MM.1S (cell line): ENCODE data around the gene TBL1XR1.

Source experiments
- DNase-seq: peaks from one replicate; pipeline ENCODE4 v3.0.0-alpha.2; 2015
- H2AFZ ChIP-seq: fragments of 300-600 bp; sonication (generic); 2 replicates; pipeline ENCODE4 v1.6.0; 2016; ENCODE audit warnings: antibody characterized with exemption, low read length
- H3F3A ChIP-seq: fragments of 300-600 bp; sonication (generic); 2 replicates; pipeline ENCODE4 v1.6.1; 2016; ENCODE audit warnings: mild to moderate bottlenecking, antibody characterized with exemption, low read length, moderate library complexity, mixed read lengths; ENCODE audit not compliant: insufficient read depth
- H3K27ac ChIP-seq: fragments of 300-600 bp; sonication (generic); 2 replicates; pipeline ENCODE4 v1.5.1; 2016; ENCODE audit warnings: mild to moderate bottlenecking, low read length
- H3K27me3 ChIP-seq: fragments of 300-600 bp; sonication (generic); replicated peaks from 2 replicates; pipeline ENCODE4 v1.6.0; 2016; ENCODE audit warnings: low read length; ENCODE audit not compliant: insufficient read depth
- H3K36me3 ChIP-seq: fragments of 300-600 bp; sonication (generic); replicated peaks from 2 replicates; pipeline ENCODE4 v1.6.1; 2016; ENCODE audit warnings: mild to moderate bottlenecking, low read length, mixed read lengths; ENCODE audit not compliant: insufficient read depth
- H3K4me1 ChIP-seq: fragments of 300-600 bp; sonication (generic); 2 replicates; pipeline ENCODE4 v1.6.1; 2016; ENCODE audit warnings: low read length, mixed read lengths
- H3K4me2 ChIP-seq: fragments of 300-600 bp; sonication (generic); 2 replicates; pipeline ENCODE4 v1.6.0; 2016; ENCODE audit warnings: low read depth, low read length
- H3K4me3 ChIP-seq: fragments of 300-600 bp; sonication (generic); 2 replicates; pipeline ENCODE4 v1.5.1; 2016; ENCODE audit warnings: low read length, mixed read lengths
- H3K79me2 ChIP-seq: fragments of 300-600 bp; sonication (generic); 2 replicates; pipeline ENCODE4 v1.6.1; 2016; ENCODE audit warnings: mixed run types, low read length, mixed read lengths
- H3K9ac ChIP-seq: fragments of 300-600 bp; sonication (generic); 2 replicates; pipeline ENCODE4 v1.6.1; 2016; ENCODE audit warnings: low read length, mixed read lengths
- H3K9me2 ChIP-seq: fragments of 300-600 bp; sonication (generic); replicated peaks from 2 replicates; pipeline ENCODE4 v1.6.1; 2016; ENCODE audit warnings: mild to moderate bottlenecking, low read length, mixed read lengths; ENCODE audit not compliant: insufficient read depth
- H3K9me3 ChIP-seq: fragments of 300-600 bp; sonication (generic); replicated peaks from 2 replicates; pipeline ENCODE4 v1.6.1; 2016; ENCODE audit warnings: mild to moderate bottlenecking, low read length, mixed read lengths; ENCODE audit not compliant: insufficient read depth
- H4K20me1 ChIP-seq: fragments of 300-600 bp; sonication (generic); 2 replicates; pipeline ENCODE4 v1.6.1; 2016; ENCODE audit warnings: mild to moderate bottlenecking, low read length, moderate library complexity, mixed read lengths; ENCODE audit not compliant: insufficient read depth
- EZH2 ChIP-seq: fragments of 300-600 bp; sonication (generic); optimal IDR thresholded peaks from 2 replicates; pipeline ENCODE3; 2017; ENCODE audit warnings: low read depth, mild to moderate bottlenecking, antibody characterized with exemption, low read length, mixed read lengths
- EZH2phosphoT487 ChIP-seq: fragments of 300-600 bp; sonication (generic); IDR thresholded peaks from 2 replicates; pipeline ENCODE4 v1.6.1; 2018; ENCODE audit warnings: antibody characterized with exemption, low read length
- TF ChIP-seq, protein P1 (sequence below): fragments of 300-600 bp; sonication (generic); IDR thresholded peaks from 2 replicates; pipeline ENCODE4 v1.5.1; 2016; ENCODE audit warnings: antibody characterized with exemption, low read length, mixed read lengths

TBL1XR1 gene

DNA sequence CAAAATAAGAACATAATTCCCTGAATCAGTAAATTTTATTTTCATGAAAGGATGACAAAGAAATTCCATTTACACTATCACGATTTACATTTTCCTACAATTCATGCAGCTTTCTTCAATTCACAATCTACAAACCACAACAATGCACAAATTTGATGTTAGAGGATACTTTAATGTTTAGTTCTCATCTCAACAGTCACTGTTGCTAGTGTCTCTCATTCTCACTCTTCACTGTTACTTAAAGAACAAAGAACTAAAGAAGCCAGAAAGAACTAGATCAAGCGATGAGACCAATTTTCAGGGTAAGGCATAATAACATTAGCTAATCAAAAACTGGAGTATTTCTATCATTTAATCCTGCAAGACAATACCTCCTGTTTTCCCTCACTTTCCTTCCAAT lies 73.5 kb downstream of the TBL1XR1 start:
- DNase-seq = no peak
- H2AFZ ChIP-seq = no peak overlapping the region
- H3F3A ChIP-seq = no peaks in the 10 kb centered on the region
- peaks cover 100% of the 10 kb centered on the region for H3K79me2 ChIP-seq
- peaks cover 90% of the 10 kb centered on the region for H4K20me1 ChIP-seq
- H3K27me3 ChIP-seq = no peaks in the 10 kb centered on the region
- no peaks in the 10 kb centered on the region; the same call in 1 of the 2 replicates for H3K36me3 ChIP-seq
- H3K27ac ChIP-seq = no peak overlapping the region
- H3K9me3 ChIP-seq = no peaks in the 10 kb centered on the region
- H3K4me3 ChIP-seq = no peak overlapping the region
- peaks cover 43% of the 10 kb centered on the region for H3K4me1 ChIP-seq
- TF ChIP-seq, protein P1, sequence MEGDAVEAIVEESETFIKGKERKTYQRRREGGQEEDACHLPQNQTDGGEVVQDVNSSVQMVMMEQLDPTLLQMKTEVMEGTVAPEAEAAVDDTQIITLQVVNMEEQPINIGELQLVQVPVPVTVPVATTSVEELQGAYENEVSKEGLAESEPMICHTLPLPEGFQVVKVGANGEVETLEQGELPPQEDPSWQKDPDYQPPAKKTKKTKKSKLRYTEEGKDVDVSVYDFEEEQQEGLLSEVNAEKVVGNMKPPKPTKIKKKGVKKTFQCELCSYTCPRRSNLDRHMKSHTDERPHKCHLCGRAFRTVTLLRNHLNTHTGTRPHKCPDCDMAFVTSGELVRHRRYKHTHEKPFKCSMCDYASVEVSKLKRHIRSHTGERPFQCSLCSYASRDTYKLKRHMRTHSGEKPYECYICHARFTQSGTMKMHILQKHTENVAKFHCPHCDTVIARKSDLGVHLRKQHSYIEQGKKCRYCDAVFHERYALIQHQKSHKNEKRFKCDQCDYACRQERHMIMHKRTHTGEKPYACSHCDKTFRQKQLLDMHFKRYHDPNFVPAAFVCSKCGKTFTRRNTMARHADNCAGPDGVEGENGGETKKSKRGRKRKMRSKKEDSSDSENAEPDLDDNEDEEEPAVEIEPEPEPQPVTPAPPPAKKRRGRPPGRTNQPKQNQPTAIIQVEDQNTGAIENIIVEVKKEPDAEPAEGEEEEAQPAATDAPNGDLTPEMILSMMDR = no peak
- no peak for TF ChIP-seq EZH2
- no peak for TF ChIP-seq EZH2phosphoT487
- H3K9ac ChIP-seq = no peak overlapping the region
- no peaks in the 10 kb centered on the region for H3K9me2 ChIP-seq
- no peak overlapping the region for H3K4me2 ChIP-seq

DNA sequence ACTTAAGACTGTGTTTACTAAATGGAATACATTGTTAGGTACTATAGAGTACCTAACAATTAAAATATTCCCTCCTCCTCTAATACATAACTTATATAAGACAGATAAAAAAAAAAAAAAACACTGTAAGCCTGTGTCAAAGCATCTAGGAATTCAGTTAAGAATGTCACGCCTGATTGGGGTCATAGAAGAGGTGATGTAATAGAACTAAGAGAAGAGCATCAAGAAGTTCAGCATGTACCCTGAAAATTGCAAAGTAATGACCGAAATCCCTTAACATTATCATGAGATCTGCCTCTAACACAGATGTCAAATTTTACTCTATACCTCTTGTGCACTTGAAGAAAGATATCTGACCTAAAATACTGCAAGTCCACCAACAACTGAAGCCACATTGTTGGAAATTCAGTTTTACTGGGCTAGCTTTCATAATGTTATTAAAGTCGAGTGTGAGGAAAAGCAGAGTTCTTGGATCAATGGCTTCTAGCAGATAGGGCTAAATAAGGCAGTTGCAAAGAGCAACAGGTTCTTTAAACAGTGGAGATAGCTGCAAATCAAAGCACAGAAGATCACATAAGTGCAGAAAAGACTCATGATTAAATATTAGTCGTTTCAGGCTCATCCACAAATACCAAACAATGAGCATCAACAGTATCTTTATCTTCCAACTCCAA lies 75.0 kb downstream of the TBL1XR1 start:
- Histone ChIP-seq H3K79me2 (peaks cover 100% of the 10 kb centered on the region), H2AFZ (no peak overlapping the region), H3K9ac (no peak overlapping the region), H3F3A (peaks cover 10% of the 10 kb centered on the region; the same call in 1 of the 2 replicates), H3K4me3 (no peak overlapping the region), H3K36me3 (peaks cover 5% of the 10 kb centered on the region), H3K9me3 (no peaks in the 10 kb centered on the region), H3K27ac (no peak overlapping the region), H3K9me2 (no peaks in the 10 kb centered on the region), H4K20me1 (peaks cover 97% of the 10 kb centered on the region), H3K27me3 (no peaks in the 10 kb centered on the region), H3K4me1 (peaks cover 45% of the 10 kb centered on the region), H3K4me2 (no peak overlapping the region)
- no peak for DNase-seq
- TF ChIP-seq EZH2 (no peak), EZH2phosphoT487 (no peak)
- TF ChIP-seq, protein P1 = no peak

- Histone ChIP-seq H2AFZ (no peak overlapping the region), H3K27me3 (no peaks in the 10 kb centered on the region), H3K79me2 (peaks cover 100% of the 10 kb centered on the region), H3F3A (peaks cover 21% of the 10 kb centered on the region), H3K4me2 (no peak overlapping the region), H3K9me2 (no peaks in the 10 kb centered on the region), H3K9me3 (no peaks in the 10 kb centered on the region), H3K4me3 (no peak overlapping the region), H3K4me1 (peaks cover 36% of the 10 kb centered on the region), H3K36me3 (peaks cover 5% of the 10 kb centered on the region), H4K20me1 (peaks cover 97% of the 10 kb centered on the region), H3K27ac (no peak overlapping the region), H3K9ac (no peak overlapping the region)
- TF ChIP-seq, protein P1 = no peak
- no peak for DNase-seq
These were observed 77.5 kb downstream of the TBL1XR1 start for GRCh38 chr3:177119829-177120228.
